Activated CD8-positive, alpha-beta T cell treated with anti-CD3 and anti-CD28 coated beads for 36 hours (primary cell): Measurements from ENCODE around the gene TMC8. TPM values are rescaled to one million over a fixed set of nuclear protein-coding genes. Genes with fewer than 3 reads are reported as not detected.

Experiments used
- ATAC-seq: fragments of 200-7000 bp; cut with Tn5 transposase; one replicate; pipeline ENCODE4 v1.10.0; 2021; ENCODE audit warnings: mild to moderate bottlenecking, moderate library complexity
- CTCF ChIA-PET: fragments of 350-600 bp; sonication (Branson Sonifier 250); formaldehyde crosslinking; loops from one replicate; lab custom pipeline; 2021; ENCODE audit warnings: antibody characterized with exemption; lab: Charles Lee
- POLR2A ChIA-PET: fragments of 350-600 bp; sonication (Branson Sonifier 250); formaldehyde crosslinking; loops from one replicate; lab custom pipeline; 2021; ENCODE audit warnings: antibody characterized with exemption; lab: Charles Lee
- DNase-seq: peaks from one replicate; pipeline ENCODE4 v3.0.0-alpha.2; 2020
- H3K27ac Mint-ChIP-seq: one replicate; pipeline ENCODE4 v1.8.0; 2021; ENCODE audit warnings: mild to moderate bottlenecking, mixed read lengths
- H3K27me3 Mint-ChIP-seq: one replicate; pipeline ENCODE4 v1.8.0; 2021; ENCODE audit warnings: mixed read lengths
- H3K36me3 Mint-ChIP-seq: one replicate; pipeline ENCODE4 v1.8.0; 2021; ENCODE audit warnings: low read depth, mixed read lengths
- H3K4me1 Mint-ChIP-seq: one replicate; pipeline ENCODE4 v1.8.0; 2021; ENCODE audit warnings: low read depth, mixed read lengths
- H3K4me3 Mint-ChIP-seq: one replicate; pipeline ENCODE4 v1.8.0; 2021; ENCODE audit warnings: mild to moderate bottlenecking, moderate library complexity, mixed read lengths
- H3K9me3 Mint-ChIP-seq: one replicate; pipeline ENCODE4 v1.8.0; 2021; ENCODE audit warnings: mixed read lengths
- intact Hi-C: fragments of 100-400 bp; cut with micrococcal nuclease; formaldehyde crosslinking; loops from one replicate; pipeline ENCODE4 v1.10.0; 2022
- total RNA-seq, 2 experiments: library from RNA; stranded (reverse); gene quantifications; one replicate each; pipeline ENCODE4 v1.2.3, GENCODE V29; 2021
- TF ChIP-seq, protein P1 (sequence below): fragments of 200-600 bp; IDR thresholded peaks from one replicate; pipeline ENCODE4 v1.8.0; 2022; ENCODE audit warnings: antibody characterized with exemption, mild to moderate bottlenecking

Gene TMC8
- total RNA-seq, 2 experiments from 2014 or later = 182 to 197 TPM

GRCh38 chr17:78176548-78177025 lies 46.0 kb downstream of the TMC8 start:
- Mint-ChIP-seq H3K4me3 (no peak overlapping the region), H3K27ac (no peak overlapping the region), H3K27me3 (no peaks in the 10 kb centered on the region), H3K4me1 (peaks cover 40% of the 10 kb centered on the region), H3K36me3 (peaks cover 71% of the 10 kb centered on the region), H3K9me3 (no peaks in the 10 kb centered on the region)
- peak; percentile 81 for DNase-seq
- peak; percentile 87 for ATAC-seq
- intact Hi-C loops = no loop called here
- ChIA-PET CTCF (interaction anchor here (0.6 to 3.9 kb wide), 29 partner anchors 9 to 157 kb away, joined by 3 to 31 read pairs (median 5); partner anchors contain the start of genes AFMID, TK1 and TMC8), POLR2A (interaction anchor here (0.6 to 10.2 kb wide), 10 partner anchors 8 to 357 kb away, joined by 3 to 100 read pairs (median 4); partner anchors contain the start of genes AFMID and TK1)
- TF ChIP-seq, protein P1, sequence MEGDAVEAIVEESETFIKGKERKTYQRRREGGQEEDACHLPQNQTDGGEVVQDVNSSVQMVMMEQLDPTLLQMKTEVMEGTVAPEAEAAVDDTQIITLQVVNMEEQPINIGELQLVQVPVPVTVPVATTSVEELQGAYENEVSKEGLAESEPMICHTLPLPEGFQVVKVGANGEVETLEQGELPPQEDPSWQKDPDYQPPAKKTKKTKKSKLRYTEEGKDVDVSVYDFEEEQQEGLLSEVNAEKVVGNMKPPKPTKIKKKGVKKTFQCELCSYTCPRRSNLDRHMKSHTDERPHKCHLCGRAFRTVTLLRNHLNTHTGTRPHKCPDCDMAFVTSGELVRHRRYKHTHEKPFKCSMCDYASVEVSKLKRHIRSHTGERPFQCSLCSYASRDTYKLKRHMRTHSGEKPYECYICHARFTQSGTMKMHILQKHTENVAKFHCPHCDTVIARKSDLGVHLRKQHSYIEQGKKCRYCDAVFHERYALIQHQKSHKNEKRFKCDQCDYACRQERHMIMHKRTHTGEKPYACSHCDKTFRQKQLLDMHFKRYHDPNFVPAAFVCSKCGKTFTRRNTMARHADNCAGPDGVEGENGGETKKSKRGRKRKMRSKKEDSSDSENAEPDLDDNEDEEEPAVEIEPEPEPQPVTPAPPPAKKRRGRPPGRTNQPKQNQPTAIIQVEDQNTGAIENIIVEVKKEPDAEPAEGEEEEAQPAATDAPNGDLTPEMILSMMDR = peak; percentile 93

- Mint-ChIP-seq H3K4me1 (peaks cover 30% of the 10 kb centered on the region), H3K36me3 (peaks cover 69% of the 10 kb centered on the region), H3K27me3 (no peaks in the 10 kb centered on the region), H3K4me3 (no peak overlapping the region), H3K9me3 (no peaks in the 10 kb centered on the region), H3K27ac (no peak overlapping the region)
- DNase-seq = no peak
- TF ChIP-seq, protein P1 = no peak
- intact Hi-C loops = no loop called here
- CTCF ChIA-PET = interaction anchor here (1.7 to 2.0 kb wide), 2 partner anchors 44 to 94 kb away, joined by 3 to 5 read pairs; no protein-coding TSS in a partner anchor
- POLR2A ChIA-PET = interaction anchor here (0.6 to 1.3 kb wide), 4 partner anchors 10 to 49 kb away, joined by 3 to 11 read pairs (median 4); partner anchors contain the start of gene TMC8
- ATAC-seq = no peak
Measured at GRCh38 chr17:78179372-78179771, 48.8 kb downstream of the TMC8 start.

DNA sequence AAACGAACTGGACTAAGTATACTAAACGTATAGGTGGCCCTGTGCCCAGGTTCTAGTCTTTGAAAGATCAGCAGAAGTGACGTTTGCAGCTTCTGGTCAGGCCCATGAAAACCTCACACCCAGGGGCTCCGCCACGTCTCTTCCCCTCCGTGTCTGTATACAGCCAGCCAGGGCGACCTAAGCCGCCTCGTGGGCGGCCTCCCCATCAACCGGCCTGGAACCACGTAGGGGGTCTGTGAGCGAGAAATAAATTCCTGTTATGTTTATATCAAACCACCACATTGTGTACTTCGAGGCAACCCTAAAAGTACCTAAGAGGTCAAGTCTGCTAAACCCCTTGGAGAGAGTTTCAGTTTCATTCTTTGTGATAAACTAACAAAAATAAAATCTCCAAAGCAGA lies 49.5 kb downstream of the TMC8 start:
- Mint-ChIP-seq H3K4me1 (peaks cover 35% of the 10 kb centered on the region), H3K36me3 (peaks cover 73% of the 10 kb centered on the region)

GRCh38 chr17:78180508-78180907 lies 49.9 kb downstream of the TMC8 start:
- TF ChIP-seq, protein P1 = no peak
- Mint-ChIP-seq H3K27ac (no peak overlapping the region), H3K4me3 (no peak overlapping the region), H3K9me3 (no peaks in the 10 kb centered on the region), H3K36me3 (peaks cover 73% of the 10 kb centered on the region), H3K4me1 (peaks cover 40% of the 10 kb centered on the region), H3K27me3 (no peaks in the 10 kb centered on the region)
- ChIA-PET POLR2A (interaction anchor here (1.2 kb wide), 2 partner anchors 8 to 50 kb away, joined by 4 read pairs; partner anchors contain the start of gene TMC8), CTCF (interaction anchor here (0.6 to 2.0 kb wide), 3 partner anchors 23 to 95 kb away, joined by 3 to 5 read pairs (median 3); no protein-coding TSS in a partner anchor)
- intact Hi-C loops = no loop called here
- DNase-seq (no peak), ATAC-seq (no peak)

More for the DNA sequence above, 49.5 kb downstream of the TMC8 start:
- TF ChIP-seq, protein P1 = no peak
- H3K27ac Mint-ChIP-seq = peak overlapping the region; percentile 22
- ChIA-PET POLR2A (interaction anchor here (1.2 to 1.3 kb wide), 3 partner anchors 10 to 50 kb away, joined by 4 to 11 read pairs (median 4); partner anchors contain the start of gene TMC8), CTCF (interaction anchor here (0.6 to 2.0 kb wide), 2 partner anchors 23 to 95 kb away, joined by 3 to 5 read pairs; no protein-coding TSS in a partner anchor)
- intact Hi-C loops = no loop called here
- no peak for ATAC-seq
- H3K4me3 Mint-ChIP-seq = no peak overlapping the region
- no peak for DNase-seq
- no peaks in the 10 kb centered on the region for H3K27me3 Mint-ChIP-seq
- no peaks in the 10 kb centered on the region for H3K9me3 Mint-ChIP-seq

DNA sequence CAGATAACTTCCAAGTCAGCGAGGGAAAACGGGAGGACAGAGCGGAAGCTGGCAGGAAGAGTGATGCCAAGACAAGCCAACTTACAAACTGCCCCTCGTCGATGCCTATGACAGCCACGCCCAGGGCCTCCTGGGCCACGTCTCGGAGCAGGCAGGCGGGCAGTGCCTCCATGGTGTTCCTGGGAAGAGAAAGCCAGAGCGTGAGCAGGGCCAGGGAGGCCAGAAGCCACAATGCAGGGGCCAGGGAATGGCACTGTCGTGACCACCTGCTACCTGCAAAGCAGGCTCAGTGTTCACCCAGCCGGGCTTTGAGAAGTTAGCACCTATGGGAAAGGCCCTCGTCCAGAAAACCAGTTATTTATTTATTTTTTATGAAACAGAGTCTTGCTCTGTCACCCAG lies 51.9 kb downstream of the TMC8 start:
- DNase-seq (no peak), ATAC-seq (no peak)
- intact Hi-C loops = no loop called here
- H3K4me3 Mint-ChIP-seq = no peak overlapping the region
- POLR2A ChIA-PET = interaction anchor here (0.6 to 6.6 kb wide), 3 partner anchors 9 to 41 kb away, joined by 3 to 100 read pairs (median 3); partner anchors contain the start of gene SYNGR2
- peaks cover 66% of the 10 kb centered on the region for H3K36me3 Mint-ChIP-seq
- no peaks in the 10 kb centered on the region for H3K27me3 Mint-ChIP-seq
- CTCF ChIA-PET = interaction anchor here (0.9 to 1.0 kb wide), 2 partner anchors 45 to 68 kb away, joined by 3 to 4 read pairs; no protein-coding TSS in a partner anchor
- no peaks in the 10 kb centered on the region for H3K9me3 Mint-ChIP-seq
- H3K27ac Mint-ChIP-seq = no peak overlapping the region
- H3K4me1 Mint-ChIP-seq = peaks cover 32% of the 10 kb centered on the region
- TF ChIP-seq, protein P1 = no peak
